ENCODE data around the gene SRP9. TPM values are rescaled to one million over a fixed set of nuclear protein-coding genes. Genes with fewer than 3 reads are reported as not detected.

Gene SRP9
- polyA plus RNA-seq, 1 donor (not counting 4 experiments of a cell fraction or from before 2014, with no cell fraction given): 441 TPM

DNA sequence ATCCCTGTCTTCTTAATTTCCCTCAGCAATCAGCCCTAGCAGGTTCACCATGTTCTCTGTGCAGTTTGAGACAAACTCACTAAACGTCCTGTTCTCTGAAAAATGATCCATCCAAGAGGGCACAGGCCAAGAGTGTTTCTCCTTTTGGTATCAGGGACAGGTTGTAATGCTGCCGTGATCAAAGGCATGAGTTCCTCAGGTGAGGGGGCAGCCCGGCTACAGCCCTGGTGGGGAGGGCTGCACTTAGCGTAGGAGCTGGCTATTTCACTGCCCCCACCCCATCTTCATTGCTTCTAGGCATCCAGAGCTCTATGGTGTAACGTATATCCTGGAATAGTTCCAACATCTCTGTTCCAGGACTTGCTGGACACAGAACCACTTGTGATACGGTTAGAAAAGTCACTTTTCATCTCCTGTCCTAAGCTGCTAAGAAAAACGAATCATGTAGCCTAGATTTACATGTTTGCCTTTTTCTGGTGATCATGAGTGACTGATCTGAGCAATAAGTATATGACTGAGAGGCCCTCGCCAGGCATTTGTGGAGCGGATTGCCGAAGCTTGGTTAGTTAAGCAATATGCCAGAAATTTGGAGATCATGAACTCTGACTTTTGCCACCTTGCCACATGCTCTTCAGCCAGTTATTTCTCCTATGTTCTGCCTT, 41.1 kb upstream of the SRP9 start:
- dilution Hi-C loops (cut with MboI; ENCODE audit: extremely low pct_ligation_motif_present, low sequenced_read_pairs): no loop called here
- Histone ChIP-seq H3K79me2 (ENCODE audit: control insufficient read depth, insufficient read depth, low read length) (no peaks in the 10 kb centered on the region), H3K9me1 (ENCODE audit: control insufficient read depth, extremely low read depth, insufficient read depth, low read length) (no peaks in the 10 kb centered on the region), H4K20me1 (ENCODE audit: control insufficient read depth, extremely low read depth, insufficient read depth, low read length) (no peaks in the 10 kb centered on the region), H3K36me3 (ENCODE audit: control insufficient read depth in 2 of 2, extremely low read depth in 1 of 2, insufficient read depth in 2 of 2, low read length in 2 of 2) (no peaks in the 10 kb centered on the region), H3K27me3 (ENCODE audit: control insufficient read depth, extremely low read depth, insufficient read depth, low read length) (no peaks in the 10 kb centered on the region), H3K4me1 (ENCODE audit: control insufficient read depth, extremely low read depth, insufficient read depth, low read length) (peaks cover 27% of the 10 kb centered on the region), H3K9me3 (ENCODE audit: control insufficient read depth, low read depth, low read length) (no peaks in the 10 kb centered on the region), H3K27ac (ENCODE audit: control insufficient read depth, insufficient read depth, low read length) (peak overlapping the region; percentile 94), H3K4me3 (ENCODE audit: control insufficient read depth in 2 of 3, extremely low read depth in 1 of 3, insufficient read depth in 2 of 3, low read depth in 1 of 3, low read length in 3 of 3) (peak overlapping the region in 1 of 3 experiments; percentile 39), H3K9ac (ENCODE audit: control insufficient read depth, extremely low read depth, insufficient read depth, low read length) (peak overlapping the region; percentile 74), H2AFZ (ENCODE audit: control insufficient read depth, low read length) (no peak overlapping the region), H3K4me2 (ENCODE audit: control insufficient read depth, extremely low read depth, insufficient read depth, low read depth, low read length) (peak overlapping the region; percentile 67)
- TF ChIP-seq EZH2 (IDR thresholded peaks at IDR 0.05; ENCODE audit: low read length): no peak
- TF ChIP-seq, protein P1, sequence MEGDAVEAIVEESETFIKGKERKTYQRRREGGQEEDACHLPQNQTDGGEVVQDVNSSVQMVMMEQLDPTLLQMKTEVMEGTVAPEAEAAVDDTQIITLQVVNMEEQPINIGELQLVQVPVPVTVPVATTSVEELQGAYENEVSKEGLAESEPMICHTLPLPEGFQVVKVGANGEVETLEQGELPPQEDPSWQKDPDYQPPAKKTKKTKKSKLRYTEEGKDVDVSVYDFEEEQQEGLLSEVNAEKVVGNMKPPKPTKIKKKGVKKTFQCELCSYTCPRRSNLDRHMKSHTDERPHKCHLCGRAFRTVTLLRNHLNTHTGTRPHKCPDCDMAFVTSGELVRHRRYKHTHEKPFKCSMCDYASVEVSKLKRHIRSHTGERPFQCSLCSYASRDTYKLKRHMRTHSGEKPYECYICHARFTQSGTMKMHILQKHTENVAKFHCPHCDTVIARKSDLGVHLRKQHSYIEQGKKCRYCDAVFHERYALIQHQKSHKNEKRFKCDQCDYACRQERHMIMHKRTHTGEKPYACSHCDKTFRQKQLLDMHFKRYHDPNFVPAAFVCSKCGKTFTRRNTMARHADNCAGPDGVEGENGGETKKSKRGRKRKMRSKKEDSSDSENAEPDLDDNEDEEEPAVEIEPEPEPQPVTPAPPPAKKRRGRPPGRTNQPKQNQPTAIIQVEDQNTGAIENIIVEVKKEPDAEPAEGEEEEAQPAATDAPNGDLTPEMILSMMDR (optimal IDR thresholded peaks at IDR 0.05 in 1 of 3, IDR thresholded peaks at IDR 0.05 in 1 of 3, conservative IDR thresholded peaks at IDR 0.05 in 1 of 3; ENCODE audit: extremely low read depth in 1 of 3, insufficient read depth in 2 of 3, low read length in 3 of 3): no peak
- DNase-seq (ENCODE audit: low read depth, low spot score): no peak
- FAIRE-seq: no peak

DNA sequence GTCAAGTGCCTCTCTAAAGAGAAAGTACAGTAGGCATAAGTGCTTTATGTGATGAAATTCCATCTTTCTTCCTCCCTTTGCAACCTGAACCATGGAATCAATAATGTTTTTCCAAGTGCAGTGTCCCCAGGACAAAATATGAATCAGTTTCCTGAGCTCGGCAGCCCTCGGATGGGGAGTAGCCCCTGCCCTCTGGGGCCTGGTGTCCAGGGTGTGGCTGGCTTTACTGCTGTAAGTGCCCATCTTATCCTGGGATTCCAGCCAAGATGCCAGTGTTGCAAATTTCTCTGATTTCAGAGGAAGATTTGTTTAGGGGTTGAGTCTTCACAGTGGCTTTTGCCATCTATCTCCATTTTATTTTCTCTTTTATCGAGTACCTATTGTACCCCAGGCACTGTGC, 40.5 kb upstream of the SRP9 start:
- Histone ChIP-seq H3K4me2 (ENCODE audit: control insufficient read depth, extremely low read depth, insufficient read depth, low read depth, low read length) (peak overlapping the region; percentile 67), H3K9me3 (ENCODE audit: control insufficient read depth, low read depth, low read length) (no peaks in the 10 kb centered on the region), H3K4me1 (ENCODE audit: control insufficient read depth, extremely low read depth, insufficient read depth, low read length) (peaks cover 27% of the 10 kb centered on the region), H3K4me3 (ENCODE audit: control insufficient read depth in 2 of 3, extremely low read depth in 1 of 3, insufficient read depth in 2 of 3, low read depth in 1 of 3, low read length in 3 of 3) (no peak overlapping the region), H3K27ac (ENCODE audit: control insufficient read depth, insufficient read depth, low read length) (no peak overlapping the region), H3K27me3 (ENCODE audit: control insufficient read depth, extremely low read depth, insufficient read depth, low read length) (no peaks in the 10 kb centered on the region), H3K79me2 (ENCODE audit: control insufficient read depth, insufficient read depth, low read length) (no peaks in the 10 kb centered on the region), H3K9ac (ENCODE audit: control insufficient read depth, extremely low read depth, insufficient read depth, low read length) (no peak overlapping the region), H4K20me1 (ENCODE audit: control insufficient read depth, extremely low read depth, insufficient read depth, low read length) (no peaks in the 10 kb centered on the region), H3K36me3 (ENCODE audit: control insufficient read depth in 2 of 2, extremely low read depth in 1 of 2, insufficient read depth in 2 of 2, low read length in 2 of 2) (no peaks in the 10 kb centered on the region), H3K9me1 (ENCODE audit: control insufficient read depth, extremely low read depth, insufficient read depth, low read length) (no peaks in the 10 kb centered on the region), H2AFZ (ENCODE audit: control insufficient read depth, low read length) (no peak overlapping the region)
- no peak for TF ChIP-seq EZH2 (IDR thresholded peaks at IDR 0.05; ENCODE audit: low read length)
- dilution Hi-C loops (cut with MboI; ENCODE audit: extremely low pct_ligation_motif_present, low sequenced_read_pairs): no loop called here
- FAIRE-seq: no peak
- no peak for DNase-seq (ENCODE audit: low read depth, low spot score)

DNA sequence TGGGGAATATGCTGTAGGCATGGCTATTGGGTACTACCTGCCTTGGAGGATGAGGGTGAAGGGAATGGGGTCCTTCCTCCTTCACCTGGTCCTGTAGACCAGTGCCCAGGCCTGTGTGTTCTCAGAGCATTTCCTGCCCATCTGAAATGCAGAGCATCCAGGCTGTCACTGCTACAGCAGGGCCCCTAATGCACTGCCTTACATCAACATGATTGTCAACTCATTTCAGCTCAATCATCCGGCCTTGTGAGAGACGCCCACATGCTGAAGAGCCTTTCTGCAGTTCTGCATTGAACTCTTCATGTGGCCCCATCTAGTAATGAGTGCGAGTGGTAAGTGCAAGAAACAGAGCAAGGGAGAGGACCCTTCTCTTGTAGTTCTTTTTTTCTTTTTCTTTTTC, 39.8 kb upstream of the SRP9 start:
- H3K9ac ChIP-seq (ENCODE audit: control insufficient read depth, extremely low read depth, insufficient read depth, low read length): no peak overlapping the region
- no peak for FAIRE-seq
- DNase-seq (ENCODE audit: low read depth, low spot score): no peak
- H2AFZ ChIP-seq (ENCODE audit: control insufficient read depth, low read length): no peak overlapping the region
- no peaks in the 10 kb centered on the region for H3K36me3 ChIP-seq (ENCODE audit: control insufficient read depth in 2 of 2, extremely low read depth in 1 of 2, insufficient read depth in 2 of 2, low read length in 2 of 2)
- no peak overlapping the region for H3K4me2 ChIP-seq (ENCODE audit: control insufficient read depth, extremely low read depth, insufficient read depth, low read depth, low read length)
- H3K4me1 ChIP-seq (ENCODE audit: control insufficient read depth, extremely low read depth, insufficient read depth, low read length): peaks cover 27% of the 10 kb centered on the region
- H4K20me1 ChIP-seq (ENCODE audit: control insufficient read depth, extremely low read depth, insufficient read depth, low read length): no peaks in the 10 kb centered on the region
- H3K79me2 ChIP-seq (ENCODE audit: control insufficient read depth, insufficient read depth, low read length): no peaks in the 10 kb centered on the region
- no peaks in the 10 kb centered on the region for H3K9me3 ChIP-seq (ENCODE audit: control insufficient read depth, low read depth, low read length)
- TF ChIP-seq, protein P1 (optimal IDR thresholded peaks at IDR 0.05 in 1 of 3, IDR thresholded peaks at IDR 0.05 in 1 of 3, conservative IDR thresholded peaks at IDR 0.05 in 1 of 3; ENCODE audit: extremely low read depth in 1 of 3, insufficient read depth in 2 of 3, low read length in 3 of 3): no peak
- TF ChIP-seq EZH2 (IDR thresholded peaks at IDR 0.05; ENCODE audit: low read length): no peak
- no peaks in the 10 kb centered on the region for H3K27me3 ChIP-seq (ENCODE audit: control insufficient read depth, extremely low read depth, insufficient read depth, low read length)
- dilution Hi-C loops (cut with MboI; ENCODE audit: extremely low pct_ligation_motif_present, low sequenced_read_pairs): no loop called here
- H3K9me1 ChIP-seq (ENCODE audit: control insufficient read depth, extremely low read depth, insufficient read depth, low read length): no peaks in the 10 kb centered on the region
- H3K4me3 ChIP-seq (ENCODE audit: control insufficient read depth in 2 of 3, extremely low read depth in 1 of 3, insufficient read depth in 2 of 3, low read depth in 1 of 3, low read length in 3 of 3): no peak overlapping the region
- no peak overlapping the region for H3K27ac ChIP-seq (ENCODE audit: control insufficient read depth, insufficient read depth, low read length)
